ENCODE data around the gene NRP1. TPM values are rescaled to one million over a fixed set of nuclear protein-coding genes. Genes with fewer than 3 reads are reported as not detected.

The NRP1 gene
- total RNA-seq, 6 experiments from 2014 or later = 14.7 to 61.7 (median 29.5) TPM

DNA sequence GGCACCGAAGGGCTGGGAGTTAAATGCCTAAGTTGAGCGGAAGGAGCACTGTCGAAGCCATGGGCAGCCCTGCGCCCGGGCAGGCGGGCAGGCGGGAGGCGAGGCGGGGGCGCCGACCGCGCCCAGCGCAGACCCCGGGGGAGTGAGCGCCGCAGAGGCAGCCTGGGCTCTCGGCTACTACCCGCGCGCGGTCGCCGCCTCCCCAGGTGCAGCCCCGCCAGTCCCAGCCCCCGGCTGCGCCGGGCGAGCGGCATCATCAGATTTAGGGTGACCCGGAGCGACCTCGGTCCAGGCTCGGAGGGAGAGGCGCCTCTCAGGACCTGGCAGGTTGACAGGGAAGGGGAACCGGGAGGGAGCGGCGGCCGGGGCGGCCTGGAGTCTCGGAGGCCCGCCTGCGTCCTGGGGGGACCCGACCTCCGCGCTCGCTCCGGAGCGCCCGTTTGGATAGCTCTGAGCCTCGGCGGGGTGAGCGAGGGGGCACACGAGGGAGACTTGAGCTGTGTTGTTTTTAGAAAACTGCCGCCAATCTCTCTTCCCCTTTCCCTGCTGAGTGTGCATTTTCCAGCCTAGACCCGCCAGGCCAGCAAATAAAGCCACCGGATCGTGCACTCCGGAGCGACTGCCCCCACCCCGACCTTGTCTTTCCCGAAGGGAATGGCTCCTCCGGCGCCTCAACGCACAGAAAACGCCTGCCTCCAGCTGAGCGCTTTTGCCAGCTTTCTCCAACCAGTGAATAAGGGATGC, 2.3 kb upstream of the NRP1 start:
- Histone ChIP-seq H3K36me3 (no peaks in the 10 kb centered on the region), H3K27ac (peak overlapping the region; percentile 77 to 96 (median 80)), H3K9me3 (no peaks in the 10 kb centered on the region), H3K4me3 (peak overlapping the region; percentile 68 to 80 (median 74)), H3K4me1 (peaks cover 0 to 31% (median 3%) of the 10 kb centered on the region in 4 donors), H3K27me3 (no peaks in the 10 kb centered on the region)
- whole genome bisulfite sequencing (ENCODE audit: insufficient coverage, low coverage, low lambda C conversion rate, missing lambda C conversion rate) = 7% methylated on average over 15 of the region's 67 CpGs
- DNase-seq (peak; percentile 59 to 77 (median 77)), ATAC-seq (peak; percentile 4 to 43 (median 20))
- no peak for TF ChIP-seq POLR2A (IDR thresholded peaks at IDR 0.05)
- TF ChIP-seq CTCF (IDR thresholded peaks at IDR 0.05) = no peak
- intact Hi-C loops (cut with DNase I) = loop anchor here in 1 of 2 donors (10.0 kb wide), 1 partner anchor 142 kb away; no protein-coding TSS in a partner anchor

DNA sequence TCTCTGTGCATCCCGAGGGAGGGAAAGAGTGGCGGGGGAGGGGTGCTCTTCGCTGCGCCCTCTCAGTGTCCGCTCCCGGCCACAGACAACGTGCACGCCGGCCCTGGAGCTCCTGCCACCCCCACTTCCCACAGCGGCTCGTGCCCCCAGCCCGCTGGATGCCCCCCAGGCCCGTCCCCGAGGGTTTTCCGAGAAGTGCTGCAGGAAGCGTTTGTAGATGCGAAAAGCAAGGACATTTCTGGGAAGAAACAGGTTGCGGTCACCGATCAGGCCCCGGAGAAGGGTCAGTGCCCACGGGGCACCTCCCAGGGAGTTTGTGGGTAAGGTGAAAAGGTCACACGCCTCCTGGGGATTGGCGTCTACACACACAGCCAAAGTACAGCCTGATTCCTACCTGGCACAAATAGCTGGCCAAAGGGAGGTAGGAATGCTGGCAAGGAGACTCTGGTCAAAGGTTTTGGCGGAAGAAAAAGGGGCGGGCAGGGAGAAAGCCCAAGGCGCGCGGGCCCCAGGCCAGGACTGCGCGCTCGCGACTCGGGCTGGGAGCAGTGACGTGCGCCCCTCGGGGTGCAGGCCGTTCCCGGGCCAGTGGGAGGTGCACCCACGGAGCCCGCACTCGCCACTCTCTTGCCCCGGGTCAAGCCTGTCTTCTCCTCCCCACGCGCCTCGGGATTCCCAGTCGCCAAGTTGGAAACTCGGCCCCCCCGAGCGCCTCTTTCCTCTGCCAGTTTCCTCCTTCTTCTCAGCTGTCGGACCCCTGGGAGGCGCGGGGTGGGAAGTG, 1.5 kb upstream of the NRP1 start:
- DNase-seq (peak; percentile 72 to 89 (median 81)), ATAC-seq (peak; percentile 48 to 76 (median 62))
- Histone ChIP-seq H3K27ac (peak overlapping the region; percentile 77 to 96 (median 80)), H3K9me3 (no peaks in the 10 kb centered on the region), H3K27me3 (no peaks in the 10 kb centered on the region), H3K4me1 (peaks cover 0 to 29% (median 2%) of the 10 kb centered on the region in 4 donors), H3K36me3 (no peaks in the 10 kb centered on the region), H3K4me3 (peak overlapping the region; percentile 68 to 80 (median 74))
- TF ChIP-seq CTCF (IDR thresholded peaks at IDR 0.05) (no peak), POLR2A (IDR thresholded peaks at IDR 0.05) (peak; percentile 45)
- WGBS (ENCODE audit: insufficient coverage, low coverage, low lambda C conversion rate, missing lambda C conversion rate) = 7% methylated on average over 29 of the region's 52 CpGs
- intact Hi-C loops (cut with DNase I) = loop anchor here in 1 of 2 donors (10.0 kb wide), 1 partner anchor 141 kb away; no protein-coding TSS in a partner anchor

- ATAC-seq (peak in 3 of 4 donors; percentile 5 to 32 (median 13)), DNase-seq (peak in 1 of 3 donors; percentile 67)
- Histone ChIP-seq H3K9me3 (no peaks in the 10 kb centered on the region), H3K4me1 (peaks cover 0 to 31% (median 4%) of the 10 kb centered on the region in 4 donors), H3K36me3 (no peaks in the 10 kb centered on the region), H3K27me3 (no peaks in the 10 kb centered on the region), H3K27ac (peak overlapping the region; percentile 77 to 96 (median 80)), H3K4me3 (peak overlapping the region; percentile 68 to 80 (median 74))
- intact Hi-C loops (cut with DNase I) = loop anchor here in 1 of 2 donors (10.0 kb wide), 1 partner anchor 141 kb away; no protein-coding TSS in a partner anchor
- 20% methylated on average over 2 of the region's 21 CpGs for WGBS (ENCODE audit: insufficient coverage, low coverage, low lambda C conversion rate, missing lambda C conversion rate)
- TF ChIP-seq CTCF (IDR thresholded peaks at IDR 0.05) (no peak), POLR2A (IDR thresholded peaks at IDR 0.05) (no peak)
These were observed 1.0 kb upstream of the NRP1 start for GRCh38 chr10:33335551-33335800.

- H3K27me3 ChIP-seq = no peaks in the 10 kb centered on the region
- ATAC-seq (peak; percentile 52 to 75 (median 60)), DNase-seq (peak; percentile 77 to 83 (median 82))
- peak overlapping the region; percentile 77 to 96 (median 80) for H3K27ac ChIP-seq
- peaks cover 0 to under 1% (median 0%) of the 10 kb centered on the region in 4 donors for H3K36me3 ChIP-seq
- intact Hi-C loops (cut with DNase I) = loop anchor here in 1 of 2 donors (10.0 kb wide), 1 partner anchor 140 kb away; no protein-coding TSS in a partner anchor
- peak; percentile 39 to 66 (median 50) for TF ChIP-seq CTCF (IDR thresholded peaks at IDR 0.05)
- TF ChIP-seq POLR2A (IDR thresholded peaks at IDR 0.05) = peak; percentile 58
- H3K4me1 ChIP-seq = peaks cover 0 to 32% (median 4%) of the 10 kb centered on the region in 4 donors
- no peaks in the 10 kb centered on the region for H3K9me3 ChIP-seq
- 0% methylated on average over 18 of the region's 68 CpGs for WGBS (ENCODE audit: insufficient coverage, low coverage, low lambda C conversion rate, missing lambda C conversion rate)
- peak overlapping the region; percentile 68 to 80 (median 74) for H3K4me3 ChIP-seq
These were observed 511 bp upstream of the NRP1 start for GRCh38 chr10:33334805-33335550.
